ENCODE measurements around the gene EARS2. TPM values are rescaled to one million over a fixed set of nuclear protein-coding genes. Genes with fewer than 3 reads are reported as not detected.

The EARS2 gene
- 10.4 and 13.6 TPM in 2 replicates for polyA plus RNA-seq

DNA sequence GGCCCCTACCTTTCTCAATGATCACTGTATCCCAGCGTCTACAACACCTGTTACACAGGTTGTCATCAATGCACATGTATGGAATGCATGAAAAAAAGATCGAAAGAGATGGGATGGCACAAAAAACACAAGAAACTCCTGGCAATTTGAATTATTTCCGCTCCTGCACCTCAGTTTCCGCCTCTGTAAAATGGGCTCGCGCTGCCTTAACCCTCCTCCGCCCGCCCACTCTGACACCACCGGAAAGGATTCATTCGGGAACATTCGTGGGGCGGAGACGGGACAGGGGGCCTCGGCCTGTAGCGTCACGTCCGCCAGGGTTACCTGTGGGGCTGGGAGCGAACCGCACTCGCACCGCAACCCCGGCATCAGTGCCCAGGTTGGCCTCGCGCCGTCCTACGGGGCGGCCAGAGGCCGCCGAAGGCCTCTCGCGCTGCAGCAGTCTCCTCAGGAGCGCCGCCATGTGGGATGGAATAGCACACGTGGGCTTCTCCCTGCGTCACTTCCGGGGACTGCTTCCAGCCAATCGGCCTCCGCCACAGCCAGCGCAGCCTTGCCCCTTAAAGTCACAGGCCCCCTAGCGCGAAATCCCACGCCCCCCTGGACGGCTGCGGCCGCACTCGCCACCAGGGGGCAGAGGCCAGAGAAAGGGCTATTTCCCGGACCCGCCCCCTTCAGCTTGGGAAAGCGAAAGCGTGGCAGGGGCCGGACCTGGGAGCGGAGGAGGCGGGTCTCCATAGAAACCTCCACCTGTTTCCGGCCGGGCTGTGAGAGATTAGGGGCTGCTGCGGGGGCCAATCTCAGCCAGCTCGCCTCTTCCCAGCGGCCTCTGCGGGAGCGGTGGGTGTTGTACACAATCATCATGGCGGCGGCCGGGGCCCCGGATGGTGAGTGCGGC is at the start of gene EARS2, which contains the start of gene UBFD1:
Gene EARS2, minus strand, starts transcription at position 470 of the 898 bp plus-strand sequence. Its CDS starts 7 bp downstream, at position 463.
Gene UBFD1, plus strand, starts transcription at position 847 of the 898 bp plus-strand sequence. Its CDS starts 16 bp downstream, at position 863.

DNA sequence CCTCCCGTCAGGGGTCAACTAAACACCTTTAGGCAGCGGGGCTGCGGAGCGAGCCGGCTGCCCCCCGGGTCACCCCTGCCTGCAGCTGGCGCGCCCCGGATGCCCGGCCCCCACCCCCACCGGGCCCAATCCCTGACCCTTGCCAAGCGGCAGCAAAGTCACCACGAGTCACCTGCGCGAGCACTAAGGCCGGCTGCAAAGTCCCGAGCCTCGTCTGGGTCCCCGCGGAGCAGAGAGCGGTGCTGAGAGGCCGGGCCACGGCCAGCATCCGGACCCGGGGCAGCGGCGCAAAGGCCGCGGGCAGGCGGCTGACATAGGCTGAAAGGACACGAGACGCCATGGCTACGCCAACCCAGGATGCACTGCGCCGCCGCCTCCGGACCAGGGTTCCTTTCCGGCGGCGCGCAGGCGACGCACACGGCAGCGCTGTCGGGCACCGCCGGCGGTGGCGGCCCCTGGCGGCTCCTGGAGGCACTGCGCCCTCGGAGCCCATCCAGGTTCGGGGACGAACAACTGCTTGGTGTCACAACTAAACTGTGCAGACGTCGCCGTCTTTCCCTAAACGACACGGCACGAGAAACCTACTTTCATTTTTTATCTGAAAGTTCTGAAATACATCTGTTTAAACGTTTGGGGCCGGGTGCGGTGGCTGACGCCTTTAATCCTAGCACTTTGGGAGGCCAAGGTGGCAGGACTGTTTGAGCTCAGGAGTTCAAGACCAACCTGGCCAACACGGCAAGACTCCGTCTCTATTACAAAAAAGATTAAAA is 39.0 kb upstream of the EARS2 start, which contains the start of gene NDUFAB1:
Gene NDUFAB1, minus strand, starts transcription at position 366 of the 770 bp plus-strand sequence. Its CDS starts 26 bp downstream, at position 340.

GRCh38 chr16:23510164-23510914 is 46.8 kb downstream of the EARS2 start, which contains the start of gene GGA2:
Gene GGA2 (minus strand): TSS chr16:23510494. CDS start chr16:23510411, 83 bp downstream.

Other genes with a start within 250 kb of the EARS2 start
- gene COG7, start 104.2 kb downstream of the EARS2 start, polyA plus RNA-seq = 9.7 and 23.0 TPM in 2 replicates
- gene GGA2, start 46.9 kb downstream of the EARS2 start, polyA plus RNA-seq = 14.1 and 18.0 TPM in 2 replicates
- gene UBFD1, start 377 bp upstream of the EARS2 start, polyA plus RNA-seq = 7.5 and 19.0 TPM in 2 replicates
- gene NDUFAB1, start 39.0 kb upstream of the EARS2 start, polyA plus RNA-seq = 471 and 500 TPM in 2 replicates
- gene PALB2, start 84.0 kb upstream of the EARS2 start, polyA plus RNA-seq = 3.6 and 5.0 TPM in 2 replicates
- gene DCTN5, start 84.1 kb upstream of the EARS2 start, polyA plus RNA-seq = 12.8 and 13.3 TPM in 2 replicates
- 0.15 and 0.69 TPM in 2 replicates for gene PLK1, start 121.5 kb upstream of the EARS2 start, polyA plus RNA-seq
- not detected in 2 replicates for gene ERN2, start 155.9 kb upstream of the EARS2 start, polyA plus RNA-seq
- gene CHP2, start 197.7 kb upstream of the EARS2 start, polyA plus RNA-seq = not detected in 2 replicates